Adrenal gland (tissue), 5 donors: ENCODE measurements around the gene ZNF185.

Source experiments
- CTCF ChIP-seq, 6 experiments: fragments of 450-650 bp in 4 of 6; fragments of 200-600 bp in 2 of 6; sonication (generic) in 1 of 6; IDR thresholded peaks; 1 replicate in 5 of 6; 2 replicates in 1 of 6; pipeline versions ENCODE4 v1.5.1 to v1.8.0; 2016 to 2021; ENCODE audit warnings: antibody characterized with exemption in 6 of 6, mild to moderate bottlenecking in 2 of 6, moderate library complexity in 1 of 6
- POLR2A ChIP-seq, 2 donors: fragments of 450-650 bp; IDR thresholded peaks; one replicate each; pipeline ENCODE4 v1.6.1; 2017; ENCODE audit warnings: antibody characterized with exemption in 2 of 2, mild to moderate bottlenecking in 2 of 2, moderate library complexity in 1 of 2
- donor health status: DM: no; HTN: no; CAD: no.

GRCh38 chrX:152904151-152905080 is 6.5 kb downstream of the ZNF185 start:
- TF ChIP-seq CTCF (IDR thresholded peaks at IDR 0.05) (peak; percentile 59 to 81 (median 76)), POLR2A (IDR thresholded peaks at IDR 0.05) (peak in 1 of 2 donors; percentile 13)
